Ectodermal cell (in vitro differentiated cells): ENCODE data around the gene MYH15.

ENCODE experiments used
- H3K27ac ChIP-seq: 2 replicates; pipeline ENCODE4 v1.7.0; 2013; ENCODE audit warnings: mild to moderate bottlenecking, low read depth, low read length; ENCODE audit not compliant: insufficient read depth, poor library complexity, severe bottlenecking
- H3K27me3 ChIP-seq: 2 replicates; pipeline ENCODE4 v1.7.0; 2013; ENCODE audit warnings: mild to moderate bottlenecking, low read length; ENCODE audit not compliant: insufficient read depth, control insufficient read depth, poor library complexity, severe bottlenecking
- H3K36me3 ChIP-seq: one replicate; pipeline ENCODE4 v1.7.0; 2013; ENCODE audit warnings: low read length; ENCODE audit not compliant: control insufficient read depth, insufficient read depth
- H3K4me1 ChIP-seq: one replicate; pipeline ENCODE4 v1.7.0; 2013; ENCODE audit warnings: low read length; ENCODE audit not compliant: control insufficient read depth, insufficient read depth
- H3K4me3 ChIP-seq: 2 replicates; pipeline ENCODE4 v1.7.0; 2013; ENCODE audit warnings: low read depth, low read length, control low read depth; ENCODE audit not compliant: insufficient read depth
- H3K9me3 ChIP-seq: 2 replicates; pipeline ENCODE4 v1.7.0; 2013; ENCODE audit warnings: mild to moderate bottlenecking, low read length, moderate library complexity; ENCODE audit not compliant: control insufficient read depth
- WGBS, 2 experiments: methylation state at CpG; one replicate each; pipeline ENCODE4 v1.1.7; 2013; ENCODE audit warnings: missing lambda C conversion rate in 2 of 2; 5-methylcytosine and 5-hydroxymethylcytosine counted together

MYH15 gene

DNA sequence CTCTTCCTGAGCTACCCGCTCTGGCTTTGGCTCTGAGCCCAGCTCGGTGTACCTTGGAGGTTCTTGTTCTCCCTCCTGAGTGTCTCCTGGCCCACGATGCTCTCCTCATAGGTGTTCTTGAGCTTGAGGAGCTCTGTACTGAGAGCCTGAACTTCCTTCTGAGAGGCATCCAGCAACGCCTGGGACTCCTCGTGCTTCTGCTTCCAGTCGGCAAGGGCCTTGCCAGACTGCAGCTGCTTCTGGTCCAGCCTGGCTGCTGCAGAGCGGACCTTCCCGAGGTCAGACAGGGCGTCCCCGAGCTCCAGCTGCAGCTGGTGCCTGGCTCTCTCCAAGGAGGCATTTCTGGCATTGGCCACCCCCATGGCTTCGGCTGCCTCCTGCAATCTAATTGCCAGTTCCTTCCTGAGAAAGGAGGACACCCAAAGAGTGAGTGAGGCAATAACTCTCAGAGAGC, 99.8 kb downstream of the MYH15 start:
- Histone ChIP-seq H3K27ac (no peak overlapping the region), H3K9me3 (no peaks in the 10 kb centered on the region)
- WGBS, 2 experiments, result 93 to 96% methylated on average over 11 of the region's 11 CpGs

GRCh38 chr3:108409800-108410178, 100.6 kb downstream of the MYH15 start:
- H3K4me1 ChIP-seq, result no peaks in the 10 kb centered on the region
- H3K27me3 ChIP-seq, result no peaks in the 10 kb centered on the region
- H3K9me3 ChIP-seq, result no peaks in the 10 kb centered on the region
- 97 to 98% methylated on average over 4 of the region's 4 CpGs for WGBS, 2 experiments
- H3K36me3 ChIP-seq, result no peaks in the 10 kb centered on the region
- no peak overlapping the region for H3K4me3 ChIP-seq
- no peak overlapping the region for H3K27ac ChIP-seq

More for the DNA sequence above, 99.8 kb downstream of the MYH15 start:
- Histone ChIP-seq H3K4me3 (no peak overlapping the region), H3K27me3 (no peaks in the 10 kb centered on the region), H3K36me3 (no peaks in the 10 kb centered on the region), H3K4me1 (no peaks in the 10 kb centered on the region)

- 93 to 94% methylated on average over 7 of the region's 7 CpGs for WGBS, 2 experiments
- H3K27me3 ChIP-seq, result no peaks in the 10 kb centered on the region
- H3K4me3 ChIP-seq, result no peak overlapping the region
Observed at GRCh38 chr3:108408883-108409799, 101.3 kb downstream of the MYH15 start.

DNA sequence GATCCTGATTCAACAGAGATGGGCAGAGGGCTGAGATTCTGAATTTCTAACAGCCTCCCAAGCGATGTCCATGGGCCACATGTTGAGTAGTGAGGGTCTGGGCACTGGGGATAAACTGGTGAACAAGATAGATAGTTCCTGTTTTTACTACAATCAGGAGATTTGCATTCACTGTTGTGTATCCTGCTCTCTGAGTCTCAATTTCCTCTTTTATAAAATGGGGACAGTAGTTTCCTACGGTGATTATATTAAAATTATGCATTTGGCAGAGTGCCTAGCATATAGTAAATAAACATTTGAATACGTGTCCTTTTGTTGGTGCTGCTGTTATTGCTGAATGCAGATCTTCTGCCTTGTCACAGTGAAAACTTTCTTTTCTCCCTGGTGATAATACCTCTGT, 102.5 kb downstream of the MYH15 start:
- Histone ChIP-seq H3K4me1 (no peaks in the 10 kb centered on the region), H3K27ac (no peak overlapping the region), H3K36me3 (no peaks in the 10 kb centered on the region), H3K9me3 (no peaks in the 10 kb centered on the region), H3K27me3 (no peaks in the 10 kb centered on the region), H3K4me3 (no peak overlapping the region)
- 88 to 95% methylated on average over 3 of the region's 3 CpGs for WGBS, 2 experiments

More at GRCh38 chr3:108408883-108409799, 101.3 kb downstream of the MYH15 start:
- H3K9me3 ChIP-seq, result no peaks in the 10 kb centered on the region
- no peaks in the 10 kb centered on the region for H3K4me1 ChIP-seq
- no peaks in the 10 kb centered on the region for H3K36me3 ChIP-seq
- H3K27ac ChIP-seq, result no peak overlapping the region

GRCh38 chr3:108406661-108407206, 103.7 kb downstream of the MYH15 start:
- H3K4me1 ChIP-seq, result no peaks in the 10 kb centered on the region
- H3K4me3 ChIP-seq, result no peak overlapping the region
- no peak overlapping the region for H3K27ac ChIP-seq
- WGBS, 2 experiments, result 69 to 75% methylated on average over 7 of the region's 7 CpGs
- H3K36me3 ChIP-seq, result no peaks in the 10 kb centered on the region
- no peaks in the 10 kb centered on the region for H3K27me3 ChIP-seq
- H3K9me3 ChIP-seq, result no peaks in the 10 kb centered on the region

- no peak overlapping the region for H3K4me3 ChIP-seq
Observed at GRCh38 chr3:108406063-108406660, 104.2 kb downstream of the MYH15 start.

DNA sequence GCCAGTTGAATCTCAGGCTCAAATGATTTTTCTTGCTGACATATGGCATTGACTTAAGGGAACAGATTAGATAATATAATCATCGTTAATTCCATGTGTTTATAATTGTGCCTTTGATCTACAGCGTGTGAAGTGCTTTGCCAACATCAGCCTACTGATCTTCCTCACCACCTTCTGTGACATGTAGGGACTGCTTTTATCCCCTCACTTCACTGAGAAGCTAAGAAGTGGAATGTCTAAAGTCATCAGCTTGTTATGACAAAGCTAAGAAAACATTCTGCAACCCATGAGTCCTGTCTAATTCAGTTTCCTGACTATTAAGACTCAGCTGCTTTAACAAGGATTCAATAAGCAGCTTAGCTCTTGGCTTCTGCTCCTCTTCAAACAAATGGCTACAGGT, 106.0 kb downstream of the MYH15 start:
- Histone ChIP-seq H3K36me3 (no peaks in the 10 kb centered on the region), H3K9me3 (no peaks in the 10 kb centered on the region), H3K27ac (no peak overlapping the region), H3K4me1 (no peaks in the 10 kb centered on the region), H3K27me3 (no peaks in the 10 kb centered on the region), H3K4me3 (no peak overlapping the region)
- 80 to 93% methylated on average over 1 to 2 of the region's 2 CpGs for WGBS, 2 experiments

More at GRCh38 chr3:108406063-108406660, 104.2 kb downstream of the MYH15 start:
- WGBS, 2 experiments, result 88 to 100% methylated on average over 1 to 2 of the region's 3 CpGs
- H3K36me3 ChIP-seq, result no peaks in the 10 kb centered on the region
- no peaks in the 10 kb centered on the region for H3K9me3 ChIP-seq
- no peaks in the 10 kb centered on the region for H3K27me3 ChIP-seq
- no peak overlapping the region for H3K27ac ChIP-seq
- no peaks in the 10 kb centered on the region for H3K4me1 ChIP-seq

GRCh38 chr3:108403686-108404345, 106.6 kb downstream of the MYH15 start:
- H3K4me1 ChIP-seq, result no peaks in the 10 kb centered on the region
- WGBS, 2 experiments, result 99 to 100% methylated on average over 4 of the region's 4 CpGs
- no peaks in the 10 kb centered on the region for H3K27me3 ChIP-seq
- H3K4me3 ChIP-seq, result no peak overlapping the region
- no peaks in the 10 kb centered on the region for H3K36me3 ChIP-seq
- no peak overlapping the region for H3K27ac ChIP-seq
- H3K9me3 ChIP-seq, result no peaks in the 10 kb centered on the region

GRCh38 chr3:108403198-108403597, 107.2 kb downstream of the MYH15 start:
- Histone ChIP-seq H3K4me1 (no peaks in the 10 kb centered on the region), H3K9me3 (no peaks in the 10 kb centered on the region), H3K36me3 (no peaks in the 10 kb centered on the region), H3K27ac (no peak overlapping the region), H3K4me3 (no peak overlapping the region), H3K27me3 (no peaks in the 10 kb centered on the region)
- 88 to 92% methylated on average over 1 of the region's 1 CpG for WGBS, 2 experiments

- H3K4me1 ChIP-seq, result no peaks in the 10 kb centered on the region
- H3K36me3 ChIP-seq, result no peaks in the 10 kb centered on the region
- H3K9me3 ChIP-seq, result no peaks in the 10 kb centered on the region
- WGBS, 2 experiments, result 100% methylated on average over 1 of the region's 2 CpGs
- no peak overlapping the region for H3K4me3 ChIP-seq
- no peak overlapping the region for H3K27ac ChIP-seq
- H3K27me3 ChIP-seq, result no peaks in the 10 kb centered on the region
Observed at GRCh38 chr3:108401836-108402235, 108.6 kb downstream of the MYH15 start.
